HTR-8/SVneo (cell line): ENCODE results near the gene CLEC2D.
A peak's percentile ranks its signal among the peaks of the same experiment; 100 is the strongest.
"Not testable (repeated sequence)": the region's sequence is repeated elsewhere in the genome, so short reads cannot be mapped to it uniquely, and the experiment has no call there.

Source experiments
- DNase-seq: peaks from one replicate; pipeline ENCODE4 v3.0.0; 2011; ENCODE audit warnings: low spot score, mixed read lengths; ENCODE audit not compliant: insufficient read length
- FAIRE-seq: peaks from 2 replicates; lab custom pipeline; 2011; peaks lifted over from hg19 to GRCh38; lab: Jason Lieb, UNC

CLEC2D gene

GRCh38 chr12:9721394-9722092, 52.0 kb downstream of the CLEC2D start:
- no peak for FAIRE-seq

GRCh38 chr12:9724023-9724422, 54.5 kb downstream of the CLEC2D start:
- DNase-seq (no peak), FAIRE-seq (no peak)

More at GRCh38 chr12:9721394-9722092, 52.0 kb downstream of the CLEC2D start:
- peak; percentile 18 for DNase-seq

- DNase-seq (no peak), FAIRE-seq (no peak)
Measured at GRCh38 chr12:9725213-9725870, 55.8 kb downstream of the CLEC2D start.

GRCh38 chr12:9727813-9728212, 58.3 kb downstream of the CLEC2D start:
- no peak for FAIRE-seq
- DNase-seq, result no peak

- DNase-seq (no peak), FAIRE-seq (no peak)
Measured at GRCh38 chr12:9729082-9729481, 59.6 kb downstream of the CLEC2D start.

- DNase-seq (no peak), FAIRE-seq (no peak)
Measured at GRCh38 chr12:9730011-9730410, 60.5 kb downstream of the CLEC2D start.

GRCh38 chr12:9730591-9730990, 61.1 kb downstream of the CLEC2D start:
- FAIRE-seq (no peak), DNase-seq (no peak)

- DNase-seq (no peak), FAIRE-seq (no peak)
Measured at GRCh38 chr12:9731393-9731792, 61.9 kb downstream of the CLEC2D start.

- DNase-seq, result no peak
- no peak for FAIRE-seq
Measured at GRCh38 chr12:9731797-9732196, 62.3 kb downstream of the CLEC2D start.

- FAIRE-seq (no peak), DNase-seq (no peak)
Measured at GRCh38 chr12:9732921-9733461, 63.5 kb downstream of the CLEC2D start, which contains the start of gene CLECL1. Gene CLECL1, minus strand, starts transcription at chr12:9733097.

- no peak for FAIRE-seq
Measured at GRCh38 chr12:9735601-9736000, 66.1 kb downstream of the CLEC2D start.

GRCh38 chr12:9736936-9737705, 67.6 kb downstream of the CLEC2D start:
- DNase-seq (no peak), FAIRE-seq (no peak)

More at GRCh38 chr12:9735601-9736000, 66.1 kb downstream of the CLEC2D start:
- no peak for DNase-seq

GRCh38 chr12:9738905-9739304, 69.4 kb downstream of the CLEC2D start:
- not testable (repeated sequence) for FAIRE-seq, DNase-seq

- FAIRE-seq, DNase-seq: not testable (repeated sequence)
Measured at GRCh38 chr12:9739404-9740105, 70.0 kb downstream of the CLEC2D start.

- DNase-seq, result no peak
- no peak for FAIRE-seq
Measured at GRCh38 chr12:9740106-9740750, 70.7 kb downstream of the CLEC2D start.

- DNase-seq (no peak), FAIRE-seq (no peak)
Measured at GRCh38 chr12:9741726-9742125, 72.2 kb downstream of the CLEC2D start.

GRCh38 chr12:9742661-9743060, 73.1 kb downstream of the CLEC2D start:
- DNase-seq (no peak), FAIRE-seq (no peak)

GRCh38 chr12:9745199-9745598, 75.7 kb downstream of the CLEC2D start:
- DNase-seq (no peak), FAIRE-seq (no peak)
